ENCODE measurements around the gene MDM4.
"Not testable (repeated sequence)": the region's sequence is repeated elsewhere in the genome, so short reads cannot be mapped to it uniquely, and the experiment has no call there.

Gene MDM4

DNA sequence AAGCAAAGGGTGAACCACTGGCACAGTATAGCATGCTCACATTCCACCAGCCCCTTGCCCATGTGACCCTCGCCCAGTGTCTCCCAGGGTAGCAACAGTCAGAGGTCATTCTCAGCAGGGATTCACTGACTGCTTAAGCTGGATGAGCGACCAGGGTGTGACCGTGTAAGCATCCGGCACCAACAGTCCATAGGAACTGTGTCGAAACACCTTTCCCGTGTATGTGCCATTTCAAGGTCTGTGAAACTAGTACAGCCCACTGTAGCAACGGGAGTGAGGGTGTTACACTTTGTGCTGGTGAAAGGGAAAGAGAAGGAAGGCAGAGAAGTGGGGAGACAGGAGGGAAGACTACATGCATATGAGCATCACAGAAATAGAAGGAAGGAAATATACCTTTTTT is 32.4 kb upstream of the MDM4 start:
- Histone ChIP-seq H3K27ac (ENCODE audit: low read depth, low read length) (no peak overlapping the region), H3K4me1 (ENCODE audit: control insufficient read depth, low read depth, low read length) (peaks cover 4% of the 10 kb centered on the region), H3K56ac (ENCODE audit: low read length) (no peak overlapping the region), H3K18ac (ENCODE audit: low read length) (no peak overlapping the region), H3K23ac (ENCODE audit: low read length) (no peak overlapping the region), H2BK15ac (replicated peaks; ENCODE audit: low read depth) (no peak overlapping the region), H3K4me2 (ENCODE audit: low read length) (no peak overlapping the region), H3K79me1 (ENCODE audit: low read length) (peaks cover 2% of the 10 kb centered on the region), H2BK5ac (ENCODE audit: low read length) (no peak overlapping the region), H3K4me3 (ENCODE audit: low read length) (no peak overlapping the region), H2BK120ac (ENCODE audit: low read depth, low read length) (no peak overlapping the region), H3K4ac (ENCODE audit: low read depth, low read length) (no peak overlapping the region), H2AK5ac (ENCODE audit: low read length) (no peak overlapping the region), H4K5ac (ENCODE audit: low read length) (no peak overlapping the region), H3K36me3 (ENCODE audit: control insufficient read depth, insufficient read depth, low read length) (no peaks in the 10 kb centered on the region), H3K79me2 (ENCODE audit: control insufficient read depth, insufficient read depth, low read length) (no peaks in the 10 kb centered on the region), H4K8ac (ENCODE audit: low read depth, low read length) (no peak overlapping the region), H3K27me3 (ENCODE audit: insufficient read depth, low read length, poor library complexity) (no peaks in the 10 kb centered on the region), H3K9ac (ENCODE audit: low read length) (no peak overlapping the region)
- DNase-seq = no peak
- WGBS (ENCODE audit: extremely low coverage, insufficient coverage, low lambda C conversion rate) = no CpG with 5 or more reads among the region's 7 CpGs

DNA sequence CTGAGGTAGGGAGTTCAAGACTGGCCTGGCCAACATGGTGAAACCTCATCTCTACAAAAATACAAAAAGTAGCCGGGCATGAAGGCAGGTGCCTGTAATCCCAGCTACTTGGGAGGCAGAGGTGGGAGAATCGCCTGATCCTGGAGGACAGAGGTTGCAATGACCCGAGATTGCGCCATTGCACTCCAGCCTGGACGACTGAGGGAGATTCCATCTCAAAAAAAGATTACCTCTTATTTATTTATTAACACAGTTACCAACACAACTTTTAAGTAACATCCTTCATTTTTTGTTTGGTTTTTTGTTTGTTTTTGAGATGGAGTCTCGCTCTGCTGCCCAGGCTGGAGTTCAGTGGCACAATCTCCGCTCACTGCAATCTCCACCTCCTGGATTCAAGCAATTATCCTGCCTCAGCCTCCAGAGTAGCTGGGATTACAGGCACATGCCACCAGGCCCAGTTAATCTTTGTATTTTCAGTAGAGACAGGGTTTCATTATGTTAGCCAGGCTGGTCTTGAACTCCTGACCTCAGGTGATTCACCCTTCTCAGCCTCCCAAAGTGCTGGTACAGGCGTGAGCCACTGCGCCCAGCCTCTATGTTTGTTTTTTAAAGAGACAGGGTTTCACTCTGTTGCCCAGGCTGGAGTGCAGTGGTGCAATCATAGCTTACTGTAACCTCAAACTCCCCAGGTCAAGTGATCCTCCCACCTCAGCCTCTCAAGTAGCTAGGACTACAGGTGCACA is 29.5 kb upstream of the MDM4 start:
- not testable (repeated sequence) for DNase-seq; H3K27ac ChIP-seq (ENCODE audit: low read depth, low read length); H3K23ac ChIP-seq (ENCODE audit: low read length); H3K18ac ChIP-seq (ENCODE audit: low read length); H3K27me3 ChIP-seq (ENCODE audit: insufficient read depth, low read length, poor library complexity); H3K79me2 ChIP-seq (ENCODE audit: control insufficient read depth, insufficient read depth, low read length); H2BK120ac ChIP-seq (ENCODE audit: low read depth, low read length); H4K5ac ChIP-seq (ENCODE audit: low read length); H3K4ac ChIP-seq (ENCODE audit: low read depth, low read length); H3K4me1 ChIP-seq (ENCODE audit: control insufficient read depth, low read depth, low read length); H2BK5ac ChIP-seq (ENCODE audit: low read length); H2BK15ac ChIP-seq (replicated peaks; ENCODE audit: low read depth); H3K4me2 ChIP-seq (ENCODE audit: low read length); H3K9ac ChIP-seq (ENCODE audit: low read length); H3K36me3 ChIP-seq (ENCODE audit: control insufficient read depth, insufficient read depth, low read length); H2AK5ac ChIP-seq (ENCODE audit: low read length); H4K8ac ChIP-seq (ENCODE audit: low read depth, low read length); H3K4me3 ChIP-seq (ENCODE audit: low read length); H3K56ac ChIP-seq (ENCODE audit: low read length); H3K79me1 ChIP-seq (ENCODE audit: low read length)
- WGBS (ENCODE audit: extremely low coverage, insufficient coverage, low lambda C conversion rate) = no CpG with 5 or more reads among the region's 9 CpGs

DNA sequence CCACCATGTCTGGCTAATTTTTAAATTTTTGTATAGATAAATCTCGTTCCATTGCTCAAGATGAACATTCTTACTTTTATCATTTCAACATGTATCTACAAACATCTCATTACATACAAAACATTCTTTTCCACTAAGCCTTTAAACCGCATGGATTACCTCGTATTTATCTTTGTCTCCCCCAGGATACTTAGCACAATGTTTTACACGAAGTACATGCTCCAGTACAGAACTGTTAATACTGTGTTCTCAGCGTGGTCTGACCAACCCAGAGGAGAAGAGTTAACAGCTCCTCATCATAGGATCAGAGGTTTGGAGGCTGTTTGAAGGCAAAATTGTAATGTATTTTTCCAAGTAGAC is 29.0 kb upstream of the MDM4 start:
- peaks cover 3% of the 10 kb centered on the region for H3K4me1 ChIP-seq (ENCODE audit: control insufficient read depth, low read depth, low read length)
- H4K8ac ChIP-seq (ENCODE audit: low read depth, low read length) = no peak overlapping the region
- no peaks in the 10 kb centered on the region for H3K27me3 ChIP-seq (ENCODE audit: insufficient read depth, low read length, poor library complexity)
- H3K4ac ChIP-seq (ENCODE audit: low read depth, low read length) = no peak overlapping the region
- H3K4me3 ChIP-seq (ENCODE audit: low read length) = no peak overlapping the region
- H2BK5ac ChIP-seq (ENCODE audit: low read length) = no peak overlapping the region
- no peak overlapping the region for H3K23ac ChIP-seq (ENCODE audit: low read length)
- H3K9ac ChIP-seq (ENCODE audit: low read length) = no peak overlapping the region
- H3K36me3 ChIP-seq (ENCODE audit: control insufficient read depth, insufficient read depth, low read length) = no peaks in the 10 kb centered on the region
- peaks cover 5% of the 10 kb centered on the region for H3K79me1 ChIP-seq (ENCODE audit: low read length)
- no peak overlapping the region for H3K18ac ChIP-seq (ENCODE audit: low read length)
- no peak overlapping the region for H3K4me2 ChIP-seq (ENCODE audit: low read length)
- H3K56ac ChIP-seq (ENCODE audit: low read length) = no peak overlapping the region
- H4K5ac ChIP-seq (ENCODE audit: low read length) = no peak overlapping the region
- 100% methylated on average over 2 of the region's 5 CpGs for WGBS (ENCODE audit: extremely low coverage, insufficient coverage, low lambda C conversion rate)
- DNase-seq = no peak
- no peak overlapping the region for H3K27ac ChIP-seq (ENCODE audit: low read depth, low read length)
- H2BK15ac ChIP-seq (replicated peaks; ENCODE audit: low read depth) = no peak overlapping the region
- H2AK5ac ChIP-seq (ENCODE audit: low read length) = no peak overlapping the region
- H2BK120ac ChIP-seq (ENCODE audit: low read depth, low read length) = no peak overlapping the region
- no peaks in the 10 kb centered on the region for H3K79me2 ChIP-seq (ENCODE audit: control insufficient read depth, insufficient read depth, low read length)

DNA sequence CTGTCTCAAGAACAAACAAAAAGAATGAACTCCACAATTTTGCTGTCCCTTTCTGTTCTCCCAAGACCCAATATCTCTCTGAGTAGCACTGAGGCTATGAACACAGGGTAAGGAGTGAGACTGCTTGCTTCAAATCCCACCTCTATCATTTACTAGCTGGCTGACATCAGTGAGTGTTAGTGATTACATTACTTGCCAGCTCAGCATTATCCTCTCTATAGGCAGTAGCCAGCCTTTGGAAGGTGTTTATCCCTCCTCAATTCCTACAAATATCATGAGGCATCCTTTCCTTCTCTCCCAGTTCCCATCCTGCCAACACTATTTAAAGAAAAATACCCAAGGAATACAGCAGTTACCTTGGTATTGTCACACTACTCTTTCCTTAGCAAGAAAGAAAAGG is 24.6 kb upstream of the MDM4 start:
- Histone ChIP-seq H4K5ac (ENCODE audit: low read length) (no peak overlapping the region), H2BK120ac (ENCODE audit: low read depth, low read length) (no peak overlapping the region), H3K23ac (ENCODE audit: low read length) (no peak overlapping the region), H3K4me2 (ENCODE audit: low read length) (no peak overlapping the region), H3K27ac (ENCODE audit: low read depth, low read length) (no peak overlapping the region), H3K36me3 (ENCODE audit: control insufficient read depth, insufficient read depth, low read length) (no peaks in the 10 kb centered on the region), H3K27me3 (ENCODE audit: insufficient read depth, low read length, poor library complexity) (no peaks in the 10 kb centered on the region), H3K4me1 (ENCODE audit: control insufficient read depth, low read depth, low read length) (peaks cover 7% of the 10 kb centered on the region), H3K9ac (ENCODE audit: low read length) (no peak overlapping the region), H2AK5ac (ENCODE audit: low read length) (no peak overlapping the region), H3K79me1 (ENCODE audit: low read length) (peaks cover 6% of the 10 kb centered on the region), H4K8ac (ENCODE audit: low read depth, low read length) (no peak overlapping the region), H3K18ac (ENCODE audit: low read length) (no peak overlapping the region), H2BK5ac (ENCODE audit: low read length) (no peak overlapping the region), H3K4ac (ENCODE audit: low read depth, low read length) (no peak overlapping the region), H3K4me3 (ENCODE audit: low read length) (no peak overlapping the region), H3K56ac (ENCODE audit: low read length) (peak overlapping the region; percentile 2), H2BK15ac (replicated peaks; ENCODE audit: low read depth) (no peak overlapping the region), H3K79me2 (ENCODE audit: control insufficient read depth, insufficient read depth, low read length) (no peaks in the 10 kb centered on the region)
- DNase-seq = no peak

DNA sequence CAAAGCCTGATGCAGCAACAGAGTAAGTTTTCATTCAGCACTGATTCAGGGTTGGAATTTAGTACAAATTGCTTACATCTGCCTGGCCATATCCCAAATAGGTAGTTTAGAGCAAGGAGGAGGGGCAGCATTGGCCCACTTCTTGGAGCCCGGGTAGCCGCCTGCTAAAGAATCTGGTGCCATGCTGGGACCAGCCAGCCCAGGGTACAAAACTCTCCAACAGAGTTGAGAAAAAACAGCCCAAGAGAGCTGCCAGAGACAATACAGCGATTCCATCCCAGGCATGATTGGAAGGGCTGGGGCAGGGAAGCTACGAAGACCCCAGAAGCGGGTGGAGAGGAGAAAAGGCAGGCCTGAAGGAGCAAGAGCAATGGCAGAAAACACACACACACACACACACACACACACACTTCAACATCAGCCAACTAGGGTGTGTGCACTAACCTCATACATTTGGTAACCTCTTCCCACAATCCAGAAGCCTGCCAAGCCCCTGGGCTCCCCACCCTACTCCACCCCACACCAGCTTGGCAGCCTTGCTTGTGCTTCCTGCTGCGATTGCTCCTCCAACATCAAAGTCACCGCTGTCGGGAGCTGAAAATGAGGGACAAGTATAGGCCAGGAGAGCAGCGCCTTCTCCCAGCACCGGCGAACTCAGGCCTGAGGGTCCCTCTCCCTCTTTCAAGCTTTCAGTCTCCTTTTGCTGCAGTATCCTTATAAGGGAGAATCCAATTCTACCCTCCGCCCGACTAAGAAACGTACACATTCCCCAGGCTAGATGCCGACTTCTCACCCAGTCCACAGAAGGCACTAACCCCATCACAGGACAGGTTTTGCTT is 22.8 kb upstream of the MDM4 start:
- H3K4me1 ChIP-seq (ENCODE audit: control insufficient read depth, low read depth, low read length) = peaks cover 7% of the 10 kb centered on the region
- no peak overlapping the region for H2BK5ac ChIP-seq (ENCODE audit: low read length)
- no peak overlapping the region for H3K4ac ChIP-seq (ENCODE audit: low read depth, low read length)
- H3K4me3 ChIP-seq (ENCODE audit: low read length) = peak overlapping the region; percentile 73
- H3K23ac ChIP-seq (ENCODE audit: low read length) = no peak overlapping the region
- no peaks in the 10 kb centered on the region for H3K27me3 ChIP-seq (ENCODE audit: insufficient read depth, low read length, poor library complexity)
- peak overlapping the region; percentile 74 for H3K9ac ChIP-seq (ENCODE audit: low read length)
- no peaks in the 10 kb centered on the region for H3K36me3 ChIP-seq (ENCODE audit: control insufficient read depth, insufficient read depth, low read length)
- H2BK120ac ChIP-seq (ENCODE audit: low read depth, low read length) = no peak overlapping the region
- H3K56ac ChIP-seq (ENCODE audit: low read length) = peak overlapping the region; percentile 90
- H2BK15ac ChIP-seq (replicated peaks; ENCODE audit: low read depth) = no peak overlapping the region
- H3K18ac ChIP-seq (ENCODE audit: low read length) = peak overlapping the region; percentile 60
- peaks cover 6% of the 10 kb centered on the region for H3K79me1 ChIP-seq (ENCODE audit: low read length)
- H4K5ac ChIP-seq (ENCODE audit: low read length) = no peak overlapping the region
- H3K79me2 ChIP-seq (ENCODE audit: control insufficient read depth, insufficient read depth, low read length) = no peaks in the 10 kb centered on the region
- no peak overlapping the region for H4K8ac ChIP-seq (ENCODE audit: low read depth, low read length)
- DNase-seq = peak; percentile 75
- peak overlapping the region; percentile 97 for H3K4me2 ChIP-seq (ENCODE audit: low read length)
- no peak overlapping the region for H2AK5ac ChIP-seq (ENCODE audit: low read length)
- WGBS (ENCODE audit: extremely low coverage, insufficient coverage, low lambda C conversion rate) = no CpG with 5 or more reads among the region's 15 CpGs
- peak overlapping the region; percentile 33 for H3K27ac ChIP-seq (ENCODE audit: low read depth, low read length)
